ENCODE measurements around the gene NRF1.

The NRF1 gene

GRCh38 chr7:129800901-129801300 lies 189.4 kb downstream of the NRF1 start:
- intact Hi-C loops (cut with DNase I) = no loop called here
- DNase-seq = no peak

- intact Hi-C loops (cut with DNase I) = no loop called here
- no peak for DNase-seq
Measured at GRCh38 chr7:129801882-129802281, 190.4 kb downstream of the NRF1 start.

DNA sequence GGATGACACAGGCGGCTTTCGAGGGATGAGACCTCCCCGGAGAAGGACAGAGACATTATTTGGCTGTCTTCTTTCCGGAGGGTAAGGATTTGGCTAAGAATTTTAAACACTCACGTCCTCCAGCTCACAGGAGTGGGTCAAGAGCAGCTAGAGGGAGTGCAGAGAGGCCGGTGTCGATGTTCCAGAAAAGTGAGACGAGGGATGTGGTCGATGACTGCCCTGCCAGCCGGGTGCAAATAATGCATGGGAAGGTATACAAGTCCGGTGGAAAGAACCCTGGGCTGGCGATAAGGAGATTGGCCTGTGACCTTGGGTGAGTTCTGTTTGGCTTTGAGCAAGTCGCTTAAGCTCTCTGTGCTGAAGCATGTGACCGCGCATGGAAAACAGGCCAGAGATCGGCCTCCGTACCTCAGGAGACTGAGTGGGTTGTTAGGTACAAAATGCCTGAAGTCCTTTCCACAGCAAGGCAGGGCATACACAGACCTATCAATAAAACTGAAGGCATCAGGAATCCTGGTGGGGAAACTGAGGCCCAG lies 192.1 kb downstream of the NRF1 start:
- DNase-seq = no peak
- intact Hi-C loops (cut with DNase I) = no loop called here

DNA sequence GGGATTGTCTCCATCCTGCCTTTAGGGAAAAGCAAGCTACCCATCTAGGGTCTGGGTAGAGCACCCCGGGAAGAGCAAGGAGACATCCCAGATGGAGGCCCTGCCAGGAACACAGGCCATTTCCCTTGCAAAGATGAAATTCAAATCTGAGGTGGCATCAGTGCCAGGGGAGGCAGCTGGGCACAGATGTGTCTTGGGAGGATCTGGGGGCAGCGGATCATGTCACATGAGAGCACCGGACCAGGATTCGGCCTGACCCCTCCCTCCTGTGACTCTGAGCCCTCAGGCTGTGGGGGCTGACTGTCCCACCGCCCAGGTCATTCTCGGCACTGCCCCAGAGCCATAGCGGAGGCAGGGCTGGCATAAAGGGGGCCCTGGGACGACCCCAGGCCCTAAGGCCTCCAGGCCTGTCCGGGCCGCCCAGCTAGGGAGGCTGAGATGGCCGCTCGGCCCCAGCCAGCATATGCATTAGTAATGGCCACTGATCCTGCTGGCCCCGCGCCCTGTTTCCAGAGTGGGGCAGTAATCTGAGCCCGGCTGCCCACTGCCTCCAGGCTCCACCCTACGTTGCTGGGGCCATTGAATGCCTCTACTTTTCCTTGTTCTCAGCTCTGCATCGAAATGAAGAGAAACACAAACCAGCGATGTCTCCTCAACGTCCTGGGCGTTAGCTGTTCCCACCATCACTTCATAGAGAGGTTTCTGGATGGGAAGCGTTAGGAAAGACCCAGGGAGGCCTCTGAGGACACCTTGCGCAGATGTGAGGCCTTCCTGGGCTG lies 192.8 kb downstream of the NRF1 start:
- DNase-seq = no peak
- intact Hi-C loops (cut with DNase I) = no loop called here

- no peak for DNase-seq
- intact Hi-C loops (cut with DNase I) = no loop called here
Measured at GRCh38 chr7:129804890-129805719, 193.6 kb downstream of the NRF1 start.

All from head of caudate nucleus (tissue), 42 donors.